CD1c-positive myeloid dendritic cell (primary cell): Measurements from ENCODE around the gene SLC39A7.
A peak's percentile ranks its signal among the peaks of the same experiment; 100 is the strongest.

Experiments used
- DNase-seq: peaks from one replicate; pipeline ENCODE4 v3.0.0-alpha.2; 2016; ENCODE audit errors: extremely low spot score

The SLC39A7 gene

GRCh38 chr6:33190504-33191107 is 10.1 kb upstream of the SLC39A7 start:
- DNase-seq = no peak

GRCh38 chr6:33191383-33192104 is 9.1 kb upstream of the SLC39A7 start:
- DNase-seq = no peak

- no peak for DNase-seq
Observed at GRCh38 chr6:33192105-33192646, 8.5 kb upstream of the SLC39A7 start, which contains the start of gene COL11A2. Gene COL11A2 (minus strand): TSS chr6:33192467. CDS start chr6:33192240, 227 bp downstream.

- DNase-seq = no peak
Observed at GRCh38 chr6:33192671-33193602, 7.7 kb upstream of the SLC39A7 start.

GRCh38 chr6:33193619-33194018 is 7.0 kb upstream of the SLC39A7 start:
- DNase-seq = no peak

GRCh38 chr6:33194431-33194979 is 6.2 kb upstream of the SLC39A7 start:
- DNase-seq = no peak

GRCh38 chr6:33195304-33196165 is 5.1 kb upstream of the SLC39A7 start:
- DNase-seq = no peak

- peak; percentile 67 for DNase-seq
Observed at GRCh38 chr6:33197431-33198048, 3.1 kb upstream of the SLC39A7 start.

DNA sequence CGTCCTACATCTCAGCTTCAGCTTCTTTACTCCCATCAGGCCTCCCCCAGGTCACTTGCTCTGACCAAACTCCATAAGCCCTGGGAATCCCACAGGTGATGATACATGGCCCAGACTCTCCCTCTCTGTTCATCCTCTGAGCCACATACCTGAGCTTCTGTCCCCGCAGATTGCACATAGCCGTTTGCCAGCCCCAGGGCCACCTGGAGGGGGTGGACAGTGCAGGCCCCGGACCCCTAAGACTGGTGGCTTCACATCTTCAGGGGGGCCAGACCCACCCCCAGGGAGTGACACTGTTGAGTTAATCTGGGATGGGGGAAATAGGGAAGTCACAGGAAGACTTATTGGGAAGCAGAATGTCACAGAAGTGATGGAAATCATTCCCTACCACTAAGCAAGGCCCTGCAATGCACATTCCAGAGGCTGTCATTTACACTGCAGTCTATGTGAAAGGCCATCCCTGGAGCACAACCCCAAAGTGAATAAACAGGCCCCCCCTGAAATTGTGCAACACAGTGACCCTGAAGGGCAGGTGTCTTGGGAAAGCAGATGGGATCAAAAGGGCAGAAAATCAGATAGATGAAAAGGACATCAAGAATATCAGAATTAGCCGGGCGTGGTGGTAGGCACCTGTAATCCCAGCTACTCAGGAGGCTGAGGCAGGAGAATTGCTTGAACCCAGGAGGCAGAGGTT is 2.4 kb upstream of the SLC39A7 start:
- no peak for DNase-seq

GRCh38 chr6:33198853-33199436 is 1.7 kb upstream of the SLC39A7 start:
- DNase-seq = no peak

GRCh38 chr6:33199687-33200218 is 914 bp upstream of the SLC39A7 start:
- peak; percentile 87 for DNase-seq

DNA sequence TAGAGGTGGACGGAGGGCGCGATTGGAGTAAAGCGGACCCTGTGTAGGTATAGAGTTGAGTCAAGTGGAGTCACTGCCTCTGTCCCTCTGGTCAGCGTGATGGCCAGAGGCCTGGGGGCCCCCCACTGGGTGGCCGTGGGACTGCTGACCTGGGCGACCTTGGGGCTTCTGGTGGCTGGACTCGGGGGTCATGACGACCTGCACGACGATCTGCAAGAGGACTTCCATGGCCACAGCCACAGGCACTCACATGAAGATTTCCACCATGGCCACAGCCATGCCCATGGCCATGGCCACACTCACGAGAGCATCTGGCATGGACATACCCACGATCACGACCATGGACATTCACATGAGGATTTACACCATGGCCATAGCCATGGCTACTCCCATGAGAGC is 479 bp downstream of the SLC39A7 start:
- DNase-seq = no peak

DNA sequence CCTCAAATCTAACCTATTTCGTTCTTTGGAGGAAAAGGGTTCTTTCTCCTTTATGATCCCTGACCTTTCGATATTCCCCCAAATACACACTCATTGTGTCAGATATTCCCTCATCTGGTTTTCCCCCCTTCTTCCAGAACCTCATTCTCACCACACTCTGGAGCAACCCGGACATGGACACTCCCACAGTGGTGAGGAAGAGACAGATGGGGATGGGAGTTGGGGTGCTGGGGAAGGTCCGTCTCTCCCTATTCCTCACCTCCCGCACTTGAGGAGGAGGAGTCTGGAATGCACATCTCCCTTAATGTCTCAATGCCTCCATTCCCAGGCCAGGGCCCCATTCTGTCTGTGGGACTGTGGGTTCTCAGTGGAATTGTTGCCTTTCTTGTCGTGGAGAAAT is 1.3 kb downstream of the SLC39A7 start:
- no peak for DNase-seq

DNA sequence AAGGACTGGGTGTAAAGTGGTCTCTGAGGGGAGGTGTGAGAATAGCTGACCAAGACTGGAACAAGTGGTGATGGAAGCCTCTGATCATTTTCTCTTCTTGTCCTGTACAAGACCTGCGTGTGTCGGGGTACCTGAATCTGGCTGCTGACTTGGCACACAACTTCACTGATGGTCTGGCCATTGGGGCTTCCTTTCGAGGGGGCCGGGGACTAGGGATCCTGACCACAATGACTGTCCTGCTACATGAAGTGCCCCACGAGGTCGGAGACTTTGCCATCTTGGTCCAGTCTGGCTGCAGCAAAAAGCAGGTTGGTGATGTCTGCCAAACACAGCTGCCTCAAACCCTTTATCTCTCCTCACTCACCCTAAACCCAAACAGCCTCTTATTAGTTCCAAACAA is 2.1 kb downstream of the SLC39A7 start:
- no peak for DNase-seq

- DNase-seq = no peak
Observed at GRCh38 chr6:33203443-33204164, 2.9 kb downstream of the SLC39A7 start.

- no peak for DNase-seq
Observed at GRCh38 chr6:33204165-33204414, 3.4 kb downstream of the SLC39A7 start.

DNA sequence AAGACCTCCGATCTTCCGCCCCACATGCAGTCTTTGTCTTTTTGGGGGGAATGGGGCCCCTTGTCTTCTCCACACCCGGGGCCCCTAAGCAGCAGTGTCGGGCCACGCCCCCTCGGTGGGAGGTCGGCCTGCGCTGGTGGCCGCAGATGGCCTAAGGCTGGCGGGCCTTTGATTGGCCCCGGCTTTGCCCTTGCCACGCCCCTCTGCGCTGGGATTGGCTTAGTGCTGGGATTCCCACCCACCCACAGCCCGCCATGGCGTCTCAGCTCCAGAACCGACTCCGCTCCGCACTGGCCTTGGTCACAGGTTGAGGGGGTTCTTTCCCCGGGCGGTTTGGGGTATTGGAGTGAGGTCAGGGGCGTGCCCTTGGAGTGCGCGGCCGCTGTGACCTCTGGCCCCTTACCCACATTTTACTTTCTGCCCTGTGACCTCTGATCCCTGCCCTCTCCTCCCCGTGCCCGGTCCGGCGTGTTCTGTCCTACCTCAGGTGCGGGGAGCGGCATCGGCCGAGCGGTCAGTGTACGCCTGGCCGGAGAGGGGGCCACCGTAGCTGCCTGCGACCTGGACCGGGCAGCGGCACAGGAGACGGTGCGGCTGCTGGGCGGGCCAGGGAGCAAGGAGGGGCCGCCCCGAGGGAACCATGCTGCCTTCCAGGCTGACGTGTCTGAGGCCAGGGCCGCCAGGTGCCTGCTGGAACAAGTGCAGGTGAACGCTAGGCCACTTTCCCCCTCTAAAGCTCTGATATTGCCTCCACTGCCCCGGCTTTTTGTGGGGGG is 3.9 kb downstream of the SLC39A7 start, which contains the start of gene HSD17B8:
Gene HSD17B8, plus strand, starts transcription at position 241 of the 776 bp plus-strand sequence. Its CDS starts 14 bp downstream, at position 255.
- peak; percentile 93 for DNase-seq
